ENCODE results near the gene SEMA3A. TPM values are rescaled to one million over a fixed set of nuclear protein-coding genes. Genes with fewer than 3 reads are reported as not detected.

The SEMA3A gene
- total RNA-seq, 1 experiment from 2014 or later, result 14.2 TPM

GRCh38 chr7:84142726-84143125 is 51.9 kb downstream of the SEMA3A start:
- Histone ChIP-seq H3K4me2 (ENCODE audit: low read length) (no peak overlapping the region), H3K27ac (ENCODE audit: low read depth, low read length) (no peak overlapping the region), H3K9me3 (ENCODE audit: control insufficient read depth in 1 of 2, insufficient read depth in 1 of 2, low read depth in 1 of 2, low read length in 2 of 2) (no peaks in the 10 kb centered on the region), H4K20me1 (ENCODE audit: insufficient read depth) (no peaks in the 10 kb centered on the region), H3K27me3 (ENCODE audit: insufficient read depth, low read length) (no peaks in the 10 kb centered on the region), H3K4me1 (ENCODE audit: control insufficient read depth in 1 of 2, insufficient read depth in 2 of 2, low read length in 2 of 2) (no peaks in the 10 kb centered on the region), H3K79me2 (ENCODE audit: insufficient read depth, low read length) (no peaks in the 10 kb centered on the region), H2AFZ (ENCODE audit: low read depth, low read length, poor library complexity, severe bottlenecking) (no peak overlapping the region), H3K9ac (ENCODE audit: low read length) (no peak overlapping the region), H3K4me3 (replicated peaks in 1 of 2; ENCODE audit: low read depth in 1 of 2, low read length in 2 of 2) (no peak overlapping the region), H3K36me3 (ENCODE audit: control insufficient read depth in 1 of 2, insufficient read depth in 2 of 2, low read length in 2 of 2) (no peaks in the 10 kb centered on the region), H3K9me2 (ENCODE audit: insufficient read depth) (no peaks in the 10 kb centered on the region)
- DNase-seq (ENCODE audit: low read depth, low spot score) (no peak), ATAC-seq (no peak)
- no TSS peak for BruUV-seq (replicated peaks)
- TF ChIP-seq TCF7L2 (IDR thresholded peaks at IDR 0.05; ENCODE audit: borderline replicate concordance, extremely low read depth, insufficient read depth, insufficient read length), result no peak
- TF ChIP-seq EGR1 (IDR thresholded peaks at IDR 0.05; ENCODE audit: low read depth), result no peak
- TF ChIP-seq, protein P1, sequence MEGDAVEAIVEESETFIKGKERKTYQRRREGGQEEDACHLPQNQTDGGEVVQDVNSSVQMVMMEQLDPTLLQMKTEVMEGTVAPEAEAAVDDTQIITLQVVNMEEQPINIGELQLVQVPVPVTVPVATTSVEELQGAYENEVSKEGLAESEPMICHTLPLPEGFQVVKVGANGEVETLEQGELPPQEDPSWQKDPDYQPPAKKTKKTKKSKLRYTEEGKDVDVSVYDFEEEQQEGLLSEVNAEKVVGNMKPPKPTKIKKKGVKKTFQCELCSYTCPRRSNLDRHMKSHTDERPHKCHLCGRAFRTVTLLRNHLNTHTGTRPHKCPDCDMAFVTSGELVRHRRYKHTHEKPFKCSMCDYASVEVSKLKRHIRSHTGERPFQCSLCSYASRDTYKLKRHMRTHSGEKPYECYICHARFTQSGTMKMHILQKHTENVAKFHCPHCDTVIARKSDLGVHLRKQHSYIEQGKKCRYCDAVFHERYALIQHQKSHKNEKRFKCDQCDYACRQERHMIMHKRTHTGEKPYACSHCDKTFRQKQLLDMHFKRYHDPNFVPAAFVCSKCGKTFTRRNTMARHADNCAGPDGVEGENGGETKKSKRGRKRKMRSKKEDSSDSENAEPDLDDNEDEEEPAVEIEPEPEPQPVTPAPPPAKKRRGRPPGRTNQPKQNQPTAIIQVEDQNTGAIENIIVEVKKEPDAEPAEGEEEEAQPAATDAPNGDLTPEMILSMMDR (IDR thresholded peaks at IDR 0.05 in 2 of 3, conservative IDR thresholded peaks at IDR 0.05 in 1 of 3; ENCODE audit: borderline replicate concordance in 1 of 3, insufficient read depth in 1 of 3, low read depth in 2 of 3, low read length in 2 of 3), result no peak
- TF ChIP-seq, protein P2, sequence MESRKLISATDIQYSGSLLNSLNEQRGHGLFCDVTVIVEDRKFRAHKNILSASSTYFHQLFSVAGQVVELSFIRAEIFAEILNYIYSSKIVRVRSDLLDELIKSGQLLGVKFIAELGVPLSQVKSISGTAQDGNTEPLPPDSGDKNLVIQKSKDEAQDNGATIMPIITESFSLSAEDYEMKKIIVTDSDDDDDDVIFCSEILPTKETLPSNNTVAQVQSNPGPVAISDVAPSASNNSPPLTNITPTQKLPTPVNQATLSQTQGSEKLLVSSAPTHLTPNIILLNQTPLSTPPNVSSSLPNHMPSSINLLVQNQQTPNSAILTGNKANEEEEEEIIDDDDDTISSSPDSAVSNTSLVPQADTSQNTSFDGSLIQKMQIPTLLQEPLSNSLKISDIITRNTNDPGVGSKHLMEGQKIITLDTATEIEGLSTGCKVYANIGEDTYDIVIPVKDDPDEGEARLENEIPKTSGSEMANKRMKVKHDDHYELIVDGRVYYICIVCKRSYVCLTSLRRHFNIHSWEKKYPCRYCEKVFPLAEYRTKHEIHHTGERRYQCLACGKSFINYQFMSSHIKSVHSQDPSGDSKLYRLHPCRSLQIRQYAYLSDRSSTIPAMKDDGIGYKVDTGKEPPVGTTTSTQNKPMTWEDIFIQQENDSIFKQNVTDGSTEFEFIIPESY (IDR thresholded peaks at IDR 0.05; ENCODE audit: extremely low read depth, insufficient replicate concordance, low read length), result no peak
- TF ChIP-seq RAD21 (IDR thresholded peaks at IDR 0.05; ENCODE audit: low read depth), result no peak
- no peak for TF ChIP-seq SIN3A (IDR thresholded peaks at IDR 0.05; ENCODE audit: low read depth)
- TF ChIP-seq, protein P3, sequence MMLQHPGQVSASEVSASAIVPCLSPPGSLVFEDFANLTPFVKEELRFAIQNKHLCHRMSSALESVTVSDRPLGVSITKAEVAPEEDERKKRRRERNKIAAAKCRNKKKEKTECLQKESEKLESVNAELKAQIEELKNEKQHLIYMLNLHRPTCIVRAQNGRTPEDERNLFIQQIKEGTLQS (IDR thresholded peaks at IDR 0.05), result no peak
- no peak for TF ChIP-seq SRF (IDR thresholded peaks at IDR 0.05; ENCODE audit: low read depth)
- no peak for TF ChIP-seq EZH2 (IDR thresholded peaks at IDR 0.05)
- no peak for TF ChIP-seq EZH2phosphoT487 (IDR thresholded peaks at IDR 0.05; ENCODE audit: borderline replicate concordance)
- no peak for TF ChIP-seq CEBPB (IDR thresholded peaks at IDR 0.05; ENCODE audit: low read depth)
- no peak for TF ChIP-seq SP1 (IDR thresholded peaks at IDR 0.05; ENCODE audit: low read depth)
- no peak for TF ChIP-seq POLR2AphosphoS5 (IDR thresholded peaks at IDR 0.05; ENCODE audit: low read depth, low read length)
- no peak for TF ChIP-seq POLR2A (IDR thresholded peaks at IDR 0.05; ENCODE audit: borderline replicate concordance, extremely low read depth, insufficient read depth, insufficient read length)
- TF ChIP-seq, protein P4, sequence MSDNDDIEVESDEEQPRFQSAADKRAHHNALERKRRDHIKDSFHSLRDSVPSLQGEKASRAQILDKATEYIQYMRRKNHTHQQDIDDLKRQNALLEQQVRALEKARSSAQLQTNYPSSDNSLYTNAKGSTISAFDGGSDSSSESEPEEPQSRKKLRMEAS (IDR thresholded peaks at IDR 0.05), result no peak
- no peak for TF ChIP-seq ZFX (IDR thresholded peaks at IDR 0.05)
- no peak for TF ChIP-seq ELF1 (IDR thresholded peaks at IDR 0.05; ENCODE audit: borderline replicate concordance, low read depth)
- TF ChIP-seq ZNF274 (IDR thresholded peaks at IDR 0.05; ENCODE audit: low read depth, low read length), result no peak
- TF ChIP-seq CBX3 (IDR thresholded peaks at IDR 0.05; ENCODE audit: low read depth), result no peak
- TF ChIP-seq JUND (IDR thresholded peaks at IDR 0.05), result no peak
- ChIA-PET CTCF (no interaction called here), RAD21 (ENCODE audit: low non-redundant PET in 1 of 2, low total read pairs in 2 of 2, uncharacterized antibody in 2 of 2, unreplicated experiment in 2 of 2) (no interaction called here), POLR2A (no interaction called here)
- intact Hi-C loops (cut with micrococcal nuclease), result no loop called here
